ACC112 (cell line): ENCODE data around the gene FANCC.

Source experiments
- H2AFZ ChIP-seq: fragments of 200-600 bp; sonication (generic); one replicate; pipeline ENCODE4 v1.6.0; 2017; ENCODE audit warnings: antibody characterized with exemption, low read length; ENCODE audit not compliant: unreplicated experiment
- H3K27ac ChIP-seq: fragments of 200-600 bp; sonication (generic); 2 replicates; pipeline ENCODE4 v1.5.1; 2014; ENCODE audit warnings: low read depth, mild to moderate bottlenecking, antibody characterized with exemption, low read length, moderate library complexity
- H3K27me3 ChIP-seq: fragments of 200-600 bp; sonication (generic); 2 replicates; pipeline ENCODE4 v1.6.1; 2014; ENCODE audit warnings: mild to moderate bottlenecking, antibody characterized with exemption, low read length, moderate library complexity, mixed read lengths; ENCODE audit not compliant: insufficient read depth
- H3K36me3 ChIP-seq: fragments of 200-600 bp; sonication (generic); 2 replicates; pipeline ENCODE4 v1.6.1; 2016; ENCODE audit warnings: mild to moderate bottlenecking, antibody characterized with exemption, low read length, moderate library complexity, mixed read lengths; ENCODE audit not compliant: insufficient read depth
- H3K4me1 ChIP-seq: fragments of 200-600 bp; sonication (generic); one replicate; pipeline ENCODE4 v1.6.1; 2016; ENCODE audit warnings: low read length, mixed read lengths; ENCODE audit not compliant: insufficient read depth, unreplicated experiment, control insufficient read depth
- H3K4me3 ChIP-seq: fragments of 200-600 bp; sonication (generic); 2 replicates; pipeline ENCODE4 v1.5.1; 2014; ENCODE audit warnings: mild to moderate bottlenecking, low read depth, low read length
- H3K79me2 ChIP-seq: fragments of 200-600 bp; sonication (generic); one replicate; pipeline ENCODE4 v1.6.0; 2016; ENCODE audit warnings: low read length; ENCODE audit not compliant: control insufficient read depth, unreplicated experiment, insufficient read depth

FANCC gene

DNA sequence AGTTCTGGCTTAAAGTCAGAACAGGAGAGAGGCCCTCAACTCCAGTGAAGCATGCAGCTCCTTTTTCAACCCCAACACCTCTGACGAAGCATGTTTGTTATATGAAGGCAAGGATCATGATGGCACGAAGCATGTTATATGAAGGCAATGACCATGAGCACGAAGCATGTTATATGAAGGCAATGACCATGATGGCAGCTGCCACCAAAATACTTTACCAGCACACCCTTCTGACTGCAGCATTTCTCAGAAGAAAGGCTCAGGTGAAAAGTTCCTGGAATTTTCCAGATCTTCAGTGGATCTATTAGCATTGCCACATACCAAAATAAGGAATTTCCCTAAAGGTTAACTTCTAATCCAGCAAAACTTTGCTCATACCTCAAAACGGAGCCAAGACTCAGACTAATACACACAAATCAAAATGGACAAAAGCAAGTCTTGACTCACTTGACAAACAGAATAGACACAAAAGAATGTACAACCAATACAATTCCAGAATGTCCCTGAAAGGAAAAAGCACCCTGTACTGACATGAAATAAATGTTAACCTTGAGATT is 217.4 kb downstream of the FANCC start:
- no peaks in the 10 kb centered on the region for H3K27me3 ChIP-seq
- no peaks in the 10 kb centered on the region for H3K79me2 ChIP-seq
- H3K36me3 ChIP-seq, result no peaks in the 10 kb centered on the region
- no peak overlapping the region for H3K27ac ChIP-seq
- no peak overlapping the region for H2AFZ ChIP-seq
- no peak overlapping the region for H3K4me3 ChIP-seq
- no peaks in the 10 kb centered on the region for H3K4me1 ChIP-seq

- no peaks in the 10 kb centered on the region for H3K4me1 ChIP-seq
- H3K27me3 ChIP-seq, result no peaks in the 10 kb centered on the region
- H3K36me3 ChIP-seq, result no peaks in the 10 kb centered on the region
- H3K79me2 ChIP-seq, result no peaks in the 10 kb centered on the region
- no peak overlapping the region for H3K27ac ChIP-seq
- no peak overlapping the region for H2AFZ ChIP-seq
- no peak overlapping the region for H3K4me3 ChIP-seq
Observed at GRCh38 chr9:95099321-95100070, 218.0 kb downstream of the FANCC start.

DNA sequence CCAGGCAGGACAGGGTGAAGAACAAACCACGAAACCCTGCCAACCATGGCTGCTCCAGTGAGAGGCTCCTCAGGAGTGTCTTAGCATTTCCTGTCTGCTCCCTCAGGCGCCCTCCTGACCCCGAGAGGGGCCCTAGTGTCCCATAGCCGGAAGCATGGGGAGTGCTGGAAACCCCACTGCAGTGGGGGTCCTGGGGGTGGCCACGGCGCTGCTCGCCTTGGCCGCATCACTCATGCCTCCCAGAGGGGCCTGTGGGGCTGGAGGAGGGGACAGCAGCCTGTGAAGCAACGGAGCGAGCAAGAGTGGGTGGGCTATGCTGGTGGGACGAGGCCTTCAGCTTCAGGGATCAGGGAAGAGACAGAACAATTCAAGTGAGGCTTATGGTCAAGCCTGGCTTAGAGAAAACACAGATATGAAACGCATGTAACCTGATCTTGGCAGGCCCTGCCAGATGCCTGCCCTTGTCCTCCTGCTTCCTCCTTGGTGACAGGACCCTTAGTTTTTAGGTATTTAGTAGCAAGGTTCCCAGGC is 219.1 kb downstream of the FANCC start:
- Histone ChIP-seq H3K4me3 (no peak overlapping the region), H3K27ac (no peak overlapping the region), H3K4me1 (peaks cover 6% of the 10 kb centered on the region), H3K79me2 (no peaks in the 10 kb centered on the region), H3K36me3 (no peaks in the 10 kb centered on the region), H2AFZ (no peak overlapping the region), H3K27me3 (no peaks in the 10 kb centered on the region)

- Histone ChIP-seq H2AFZ (no peak overlapping the region), H3K36me3 (no peaks in the 10 kb centered on the region), H3K27ac (no peak overlapping the region), H3K4me1 (peaks cover 18% of the 10 kb centered on the region), H3K79me2 (no peaks in the 10 kb centered on the region), H3K27me3 (no peaks in the 10 kb centered on the region), H3K4me3 (no peak overlapping the region)
Observed at GRCh38 chr9:95097279-95097678, 220.2 kb downstream of the FANCC start.

- H3K4me1 ChIP-seq, result peaks cover 22% of the 10 kb centered on the region
- H3K27ac ChIP-seq, result no peak overlapping the region
- no peak overlapping the region for H3K4me3 ChIP-seq
- no peaks in the 10 kb centered on the region for H3K27me3 ChIP-seq
- H3K79me2 ChIP-seq, result no peaks in the 10 kb centered on the region
- H3K36me3 ChIP-seq, result no peaks in the 10 kb centered on the region
- no peak overlapping the region for H2AFZ ChIP-seq
Observed at GRCh38 chr9:95096807-95097206, 220.7 kb downstream of the FANCC start.

- H3K4me1 ChIP-seq, result peaks cover 27% of the 10 kb centered on the region
- no peak overlapping the region for H2AFZ ChIP-seq
- H3K27me3 ChIP-seq, result no peaks in the 10 kb centered on the region
- H3K4me3 ChIP-seq, result no peak overlapping the region
- H3K79me2 ChIP-seq, result no peaks in the 10 kb centered on the region
- no peak overlapping the region for H3K27ac ChIP-seq
- no peaks in the 10 kb centered on the region for H3K36me3 ChIP-seq
Observed at GRCh38 chr9:95096381-95096780, 221.1 kb downstream of the FANCC start.

DNA sequence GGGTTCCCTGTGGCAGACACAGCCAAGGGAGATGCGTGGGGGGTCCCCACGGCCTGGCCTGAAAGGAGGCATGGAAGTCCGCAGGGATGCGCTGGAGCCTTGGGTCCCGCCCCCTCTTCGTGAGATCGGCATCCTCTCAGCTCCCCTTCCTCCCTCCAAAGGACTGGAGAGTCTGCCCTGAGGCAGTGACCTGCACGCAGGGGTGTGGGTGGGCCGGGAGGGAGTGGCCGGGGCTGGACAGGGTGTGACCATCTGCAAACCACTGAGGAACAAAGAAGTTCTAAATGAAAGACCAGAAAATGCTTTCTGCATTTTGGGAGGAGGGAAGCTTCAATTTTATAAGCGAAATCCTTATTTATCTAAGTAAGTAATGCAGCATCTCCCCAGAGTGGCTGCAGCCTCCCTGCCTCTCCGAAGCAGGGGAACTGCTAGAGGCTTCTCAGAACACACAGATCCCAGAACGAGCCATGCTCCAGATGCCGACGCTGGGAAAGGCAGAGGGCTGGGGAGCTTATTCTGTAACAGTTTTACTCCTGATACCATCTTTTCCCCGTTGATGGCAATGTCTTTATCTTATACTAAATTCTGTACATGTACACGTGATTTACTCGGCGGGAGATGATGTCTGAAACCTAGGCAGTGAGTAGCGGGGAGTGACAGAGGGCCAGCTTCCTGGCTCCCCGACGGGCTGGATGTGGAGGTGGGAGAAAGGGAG is 221.7 kb downstream of the FANCC start:
- H3K36me3 ChIP-seq, result no peaks in the 10 kb centered on the region
- H3K27me3 ChIP-seq, result no peaks in the 10 kb centered on the region
- H3K4me1 ChIP-seq, result peaks cover 32% of the 10 kb centered on the region
- H3K4me3 ChIP-seq, result no peak overlapping the region
- no peaks in the 10 kb centered on the region for H3K79me2 ChIP-seq
- H3K27ac ChIP-seq, result no peak overlapping the region
- no peak overlapping the region for H2AFZ ChIP-seq

DNA sequence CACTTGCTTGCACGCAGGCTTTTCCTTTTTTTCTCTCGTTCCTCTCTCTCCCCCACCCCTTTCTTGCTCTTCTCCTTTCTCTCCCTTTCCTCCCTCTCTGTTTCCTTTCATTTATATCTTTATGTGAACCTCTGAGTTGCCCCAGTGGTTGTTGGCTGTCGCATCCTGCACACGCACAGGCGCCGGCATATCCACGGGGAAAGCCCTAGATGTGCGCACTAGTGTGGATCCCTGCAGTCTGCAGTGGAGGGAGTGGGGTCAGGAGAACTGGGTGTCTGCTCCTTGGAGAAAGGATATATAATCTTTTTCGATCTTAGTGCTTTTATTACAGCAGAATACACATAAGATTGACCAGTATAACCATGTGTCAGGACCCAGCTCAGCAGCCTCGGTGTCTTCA is 223.5 kb downstream of the FANCC start:
- H3K4me1 ChIP-seq, result peaks cover 40% of the 10 kb centered on the region

GRCh38 chr9:95093586-95093985 is 223.9 kb downstream of the FANCC start:
- Histone ChIP-seq H3K27me3 (no peaks in the 10 kb centered on the region), H3K79me2 (no peaks in the 10 kb centered on the region), H2AFZ (no peak overlapping the region), H3K36me3 (no peaks in the 10 kb centered on the region), H3K4me3 (no peak overlapping the region), H3K4me1 (peaks cover 43% of the 10 kb centered on the region), H3K27ac (peak overlapping the region; percentile 81; the same call in 1 of the 2 replicates)

More for the DNA sequence above, 223.5 kb downstream of the FANCC start:
- no peaks in the 10 kb centered on the region for H3K36me3 ChIP-seq
- no peak overlapping the region for H3K4me3 ChIP-seq
- no peaks in the 10 kb centered on the region for H3K79me2 ChIP-seq
- no peak overlapping the region for H3K27ac ChIP-seq
- no peaks in the 10 kb centered on the region for H3K27me3 ChIP-seq
- no peak overlapping the region for H2AFZ ChIP-seq

DNA sequence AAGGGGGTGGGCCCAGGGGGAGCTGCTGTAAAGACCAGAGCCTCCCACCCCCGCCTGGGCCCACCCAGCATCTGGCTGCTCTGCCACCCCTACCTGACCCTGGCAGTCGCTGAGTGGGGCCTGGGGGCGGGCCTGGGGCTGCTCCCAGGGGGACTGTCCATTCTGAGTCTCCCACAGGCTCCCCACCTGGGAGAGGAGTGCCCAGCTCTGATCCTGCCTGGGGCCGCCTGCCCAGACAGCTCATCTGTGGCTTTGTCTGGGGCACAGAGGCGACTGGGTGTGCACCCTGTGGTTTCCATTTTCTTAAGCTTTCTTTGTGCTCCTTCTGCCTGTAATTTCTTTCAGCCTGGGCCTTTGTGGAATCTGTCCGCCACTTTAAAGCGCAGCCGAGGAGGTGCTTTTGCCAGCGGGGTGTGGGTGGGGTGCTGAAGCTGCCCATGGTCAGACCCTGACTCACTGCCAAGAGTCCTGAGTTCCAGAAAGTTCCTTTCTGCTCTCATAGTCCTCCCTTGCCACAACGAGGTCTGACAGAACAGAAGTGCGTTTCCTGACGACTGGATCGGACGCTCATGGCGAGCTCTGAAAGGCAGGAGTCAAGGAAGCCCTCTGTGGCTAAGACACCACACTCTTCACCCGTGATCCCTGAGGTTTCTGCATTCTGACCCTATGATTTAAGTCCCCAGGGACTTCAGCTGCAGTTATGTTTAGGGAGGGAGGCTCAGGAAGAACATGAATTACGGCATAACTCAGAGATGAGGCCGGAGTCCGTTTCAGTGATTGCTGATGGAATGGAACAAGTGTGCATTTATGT is 225.0 kb downstream of the FANCC start:
- Histone ChIP-seq H3K4me1 (peaks cover 45% of the 10 kb centered on the region), H3K79me2 (no peaks in the 10 kb centered on the region), H3K36me3 (no peaks in the 10 kb centered on the region), H3K4me3 (peak overlapping the region; percentile 18; the same call in 1 of the 2 replicates), H3K27me3 (no peaks in the 10 kb centered on the region), H3K27ac (peak overlapping the region; percentile 81), H2AFZ (no peak overlapping the region)
